Breast epithelium (tissue), 3 donors: Measurements from ENCODE around the gene SCML1.

ENCODE experiments used
- CTCF ChIP-seq, 3 donors: fragments of 450-650 bp; IDR thresholded peaks; one replicate each; pipeline ENCODE4 v1.5.1; 2016 to 2017; ENCODE audit warnings: antibody characterized with exemption in 3 of 3, mild to moderate bottlenecking in 3 of 3, moderate library complexity in 3 of 3
- POLR2A ChIP-seq: fragments of 450-650 bp; IDR thresholded peaks from one replicate; pipeline ENCODE4 v1.6.1; 2016; ENCODE audit warnings: antibody characterized with exemption, mild to moderate bottlenecking, moderate library complexity

- TF ChIP-seq POLR2A = no peak
- peak; percentile 33 to 55 (median 43) for TF ChIP-seq CTCF (IDR thresholded peaks at IDR 0.05)
Measured at GRCh38 chrX:17689971-17690409, 47.3 kb upstream of the SCML1 start.
